HCT116 (cell line): ENCODE data around the gene WSB1. TPM values are rescaled to one million over a fixed set of nuclear protein-coding genes. Genes with fewer than 3 reads are reported as not detected.

ENCODE experiments used
- ATAC-seq: fragments of 200-7000 bp; cut with Tn5 transposase; 2 replicates; pipeline ENCODE4 v1.9.1; 2020; ENCODE audit warnings: mild to moderate bottlenecking, moderate library complexity
- BruUV-seq: library from RNA; stranded (reverse); fragments of 400-500 nt; replicated peaks from 2 replicates; lab custom pipeline; 2021; lab: Mats Ljungman, UMichigan
- CTCF ChIA-PET: fragments of 300-600 bp; sonication (Branson Sonifier 250); formaldehyde crosslinking; loops from one replicate; lab custom pipeline; 2021; ENCODE audit warnings: antibody characterized with exemption; lab: Charles Lee
- POLR2A ChIA-PET: fragments of 300-600, 350-600 bp; sonication (Branson Sonifier 250); formaldehyde crosslinking; loops from one replicate; lab custom pipeline; 2021; ENCODE audit warnings: antibody characterized with exemption; lab: Charles Lee
- RAD21 ChIA-PET, 2 experiments: fragments of 300-600 bp; sonication (Branson Sonifier 250); formaldehyde crosslinking; loops; one replicate each; lab custom pipeline; 2023; ENCODE audit warnings: low total read pairs in 2 of 2; ENCODE audit not compliant: uncharacterized antibody in 2 of 2, unreplicated experiment in 2 of 2, low non-redundant PET in 1 of 2; lab: Charles Lee
- DNase-seq: peaks from one replicate; pipeline ENCODE4 v3.0.0-alpha.2; 2010; ENCODE audit warnings: low read depth, low spot score
- H2AFZ ChIP-seq: fragments of 200-600 bp; shearing (Covaris generic), sonication (generic); 2 replicates; pipeline ENCODE4 v1.6.1; 2017; ENCODE audit warnings: low read depth, mixed run types, mixed read lengths, antibody characterized with exemption, low read length; ENCODE audit not compliant: poor library complexity, severe bottlenecking
- H3K27ac ChIP-seq: 2 replicates; pipeline ENCODE4 v1.5.1; 2012; ENCODE audit warnings: low read depth, low read length
- H3K27me3 ChIP-seq: fragments of 200-600 bp; sonication (generic); 2 replicates; pipeline ENCODE4 v1.6.1; 2016; ENCODE audit warnings: mixed run types, low read length, mixed read lengths; ENCODE audit not compliant: insufficient read depth
- H3K36me3 ChIP-seq, 2 experiments: fragments of 200-500 bp in 1 of 2; fragments of 200-600 bp in 1 of 2; sonication (Bioruptor generic) in 1 of 2; sonication (generic) in 1 of 2; 2 replicates each; pipeline versions ENCODE4 v1.5.1 to v1.6.1; 2014 to 2016; ENCODE audit warnings: low read length in 2 of 2, inconsistent platforms in 1 of 2, mixed read lengths in 1 of 2, mixed run types in 1 of 2; ENCODE audit not compliant: insufficient read depth in 2 of 2, control insufficient read depth in 1 of 2
- H3K4me1 ChIP-seq, 2 experiments: fragments of 200-600 bp in 1 of 2; sonication (generic) in 1 of 2; 2 replicates each; pipeline versions ENCODE4 v1.5.1 to v1.6.1; 2012 to 2017; ENCODE audit warnings: low read length in 2 of 2, inconsistent platforms in 1 of 2, mild to moderate bottlenecking in 1 of 2, mixed read lengths in 1 of 2, mixed run types in 1 of 2, moderate library complexity in 1 of 2; ENCODE audit not compliant: insufficient read depth in 2 of 2, control insufficient read depth in 1 of 2
- H3K4me2 ChIP-seq: fragments of 200-600 bp; sonication (generic); 2 replicates; pipeline ENCODE4 v1.6.1; 2017; ENCODE audit warnings: mixed run types, low read length, mixed read lengths
- H3K4me3 ChIP-seq, 2 experiments: fragments of 200-600 bp in 1 of 2; sonication (generic) in 1 of 2; replicated peaks in 1 of 2; 2 replicates each; pipeline ENCODE4 v1.5.1; 2011 to 2016; ENCODE audit warnings: low read length in 2 of 2, control low read depth in 1 of 2, low read depth in 1 of 2, mild to moderate bottlenecking in 1 of 2, mixed read lengths in 1 of 2, mixed run types in 1 of 2
- H3K79me2 ChIP-seq: fragments of 200-600 bp; sonication (generic); 2 replicates; pipeline ENCODE4 v1.6.1; 2017; ENCODE audit warnings: mild to moderate bottlenecking, mixed run types, low read length, moderate library complexity, mixed read lengths; ENCODE audit not compliant: insufficient read depth
- H3K9ac ChIP-seq: fragments of 200-600 bp; sonication (generic); 2 replicates; pipeline ENCODE4 v1.6.1; 2016; ENCODE audit warnings: low read length, mixed read lengths
- H3K9me2 ChIP-seq: fragments of 200-600 bp; sonication (generic), shearing (Covaris generic); 2 replicates; pipeline ENCODE4 v1.6.1; 2017; ENCODE audit warnings: mixed run types, mild to moderate bottlenecking, moderate library complexity; ENCODE audit not compliant: insufficient read depth
- H3K9me3 ChIP-seq, 2 experiments: fragments of 200-500 bp in 1 of 2; fragments of 200-600 bp in 1 of 2; sonication (Bioruptor generic) in 1 of 2; sonication (generic) in 1 of 2; 2 replicates each; pipeline ENCODE4 v1.6.1; 2014 to 2017; ENCODE audit warnings: low read length in 2 of 2, mixed read lengths in 2 of 2, inconsistent platforms in 1 of 2, low read depth in 1 of 2, mild to moderate bottlenecking in 1 of 2, mixed run types in 1 of 2, moderate library complexity in 1 of 2; ENCODE audit not compliant: control insufficient read depth in 1 of 2, insufficient read depth in 1 of 2
- H4K20me1 ChIP-seq: fragments of 200-600 bp; sonication (generic), shearing (Covaris generic); 2 replicates; pipeline ENCODE4 v1.6.1; 2017; ENCODE audit warnings: mixed run types, mild to moderate bottlenecking, moderate library complexity; ENCODE audit not compliant: insufficient read depth
- EGR1 ChIP-seq: IDR thresholded peaks from 2 replicates; pipeline ENCODE4 v1.6.1; 2012; ENCODE audit warnings: low read depth
- EZH2 ChIP-seq: fragments of 200-600 bp; sonication (generic); IDR thresholded peaks from 2 replicates; pipeline ENCODE4 v1.6.1; 2017; ENCODE audit warnings: antibody characterized with exemption, mixed run types
- EZH2phosphoT487 ChIP-seq: fragments of 200-600 bp; IDR thresholded peaks from 2 replicates; pipeline ENCODE4 v1.6.1; 2018; ENCODE audit warnings: antibody characterized with exemption, borderline replicate concordance
- FOSL1 ChIP-seq: IDR thresholded peaks from 2 replicates; pipeline ENCODE4 v1.6.1; 2012; ENCODE audit warnings: low read depth
- JUND ChIP-seq: IDR thresholded peaks from 2 replicates; pipeline ENCODE4 v1.6.1; 2012
- POLR2AphosphoS5 ChIP-seq: IDR thresholded peaks from 2 replicates; pipeline ENCODE4 v1.6.1; 2011; ENCODE audit warnings: mild to moderate bottlenecking, low read depth, low read length, moderate library complexity
- RAD21 ChIP-seq: IDR thresholded peaks from 2 replicates; pipeline ENCODE4 v1.6.1; 2012; ENCODE audit warnings: low read depth, mild to moderate bottlenecking
- SP1 ChIP-seq: IDR thresholded peaks from 2 replicates; pipeline ENCODE4 v1.6.1; 2012; ENCODE audit warnings: low read depth
- SRF ChIP-seq: IDR thresholded peaks from 2 replicates; pipeline ENCODE4 v1.6.1; 2012; ENCODE audit warnings: low read depth
- TCF7L2 ChIP-seq: IDR thresholded peaks from 2 replicates; pipeline ENCODE4 v1.7.0; 2011; ENCODE audit warnings: borderline replicate concordance, inconsistent platforms; ENCODE audit not compliant: insufficient read depth, insufficient read length; ENCODE audit errors: extremely low read depth
- YY1 ChIP-seq: IDR thresholded peaks from 2 replicates; pipeline ENCODE4 v1.6.1; 2011; ENCODE audit warnings: low read length, low read depth, moderate library complexity, mild to moderate bottlenecking; ENCODE audit not compliant: insufficient replicate concordance; ENCODE audit errors: extremely low read depth
- ZNF274 ChIP-seq: fragments of 200-500 bp; sonication (Bioruptor generic); IDR thresholded peaks from 2 replicates; pipeline ENCODE4 v1.6.1; 2014; ENCODE audit warnings: mild to moderate bottlenecking, low read depth, low read length, inconsistent platforms
- intact Hi-C: fragments of 100-400 bp; cut with micrococcal nuclease; formaldehyde crosslinking; loops from 2 replicates; pipeline ENCODE4 v1.10.0; 2022
- total RNA-seq: library from RNA; stranded (reverse); gene quantifications from one replicate; pipeline ENCODE4 v1.2.1, GENCODE V29; 2021; ENCODE audit not compliant: unreplicated experiment

WSB1 gene
- total RNA-seq, 1 experiment from 2014 or later: 88.0 TPM

DNA sequence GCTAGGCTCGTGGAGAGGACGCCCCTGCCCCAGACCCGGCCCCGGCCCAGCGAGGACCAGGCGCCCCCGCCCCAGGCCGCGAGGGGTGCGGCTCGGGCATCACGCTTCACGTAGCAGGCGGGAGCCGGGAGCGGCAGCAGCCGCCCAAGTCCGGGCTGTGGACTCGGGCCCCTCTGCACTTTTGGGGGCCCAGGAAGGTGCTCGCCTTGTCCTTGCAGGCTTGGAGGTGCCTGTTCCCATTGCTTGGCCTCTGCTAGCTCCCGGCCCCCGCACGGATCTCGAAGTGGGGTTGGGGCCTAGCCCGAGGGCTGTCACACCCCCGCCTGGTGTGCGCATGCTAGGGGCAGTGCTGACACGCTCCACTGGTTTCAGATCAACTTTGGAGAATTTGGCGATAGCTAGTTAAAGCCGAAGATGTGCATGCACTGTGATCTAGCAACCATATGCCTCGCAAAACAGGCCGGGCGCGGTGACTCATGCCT lies 55.7 kb downstream of the WSB1 start (continued):
- TF ChIP-seq EGR1 (peak; percentile 65), FOSL1 (no peak), EZH2phosphoT487 (no peak), SP1 (no peak), EZH2 (no peak), JUND (peak; percentile 36; the same call in 1 of the 2 replicates), POLR2AphosphoS5 (no peak; the same call in 1 of the 2 replicates), SRF (no peak), YY1 (peak; percentile 5)

- TF ChIP-seq RAD21 (no peak), SP1 (no peak), TCF7L2 (no peak), ZNF274 (no peak)
- Histone ChIP-seq H3K9ac (0 out of 2 replicates have a peak overlapping the region, but pooled peaks have one; percentile 98), H3K27me3 (no peaks in the 10 kb centered on the region), H3K9me2 (no peaks in the 10 kb centered on the region), H3K36me3 (no peaks in the 10 kb centered on the region), H3K4me2 (peak overlapping the region; percentile 87), H2AFZ (no peak overlapping the region), H3K9me3 (no peaks in the 10 kb centered on the region), H3K27ac (no peak overlapping the region; the same call in 1 of the 2 replicates), H3K79me2 (peaks cover 26% of the 10 kb centered on the region), H3K4me3 (peak overlapping the region; percentile 85 to 95; a peak in 2 of 4 replicates), H3K4me1 (peaks cover 33 to 57% of the 10 kb centered on the region in 2 experiments), H4K20me1 (no peaks in the 10 kb centered on the region)
- CTCF ChIA-PET: interaction anchor here (0.8 kb wide), 1 partner anchor 11 kb away, joined by 3 read pairs; no protein-coding TSS in a partner anchor
- DNase-seq (no peak), ATAC-seq (no peak)
- no TSS peak for BruUV-seq
- POLR2A ChIA-PET: no interaction called here
- intact Hi-C loops: loop anchor here (2.0 to 5.0 kb wide), 2 partner anchors 79 to 301 kb away; no protein-coding TSS in a partner anchor
- RAD21 ChIA-PET: no interaction called here
Measured at GRCh38 chr17:27351759-27352158, 57.8 kb downstream of the WSB1 start.
